Astrocyte of the cerebellum (primary cell): ENCODE data around the gene RNF19B.

Experiments
- DNase-seq: peaks from one replicate; pipeline ENCODE4 v3.0.0-alpha.2; 2011; ENCODE audit warnings: low read depth
- H3K4me3 ChIP-seq: 2 replicates; pipeline ENCODE4 v1.5.1; 2011; ENCODE audit warnings: mild to moderate bottlenecking, low read depth, low read length, moderate library complexity
- CTCF ChIP-seq: IDR thresholded peaks from 2 replicates; pipeline ENCODE4 v1.5.1; 2012; ENCODE audit warnings: low read length, low read depth, moderate library complexity, mild to moderate bottlenecking; ENCODE audit errors: missing control alignments
- in situ Hi-C: cut with HindIII; loops from 2 replicates; pipeline ENCODE4 v1.10.0; 2017; ENCODE audit warnings: low sequenced_read_pairs

Gene RNF19B

GRCh38 chr1:33008051-33008914 lies 43.7 kb upstream of the RNF19B start:
- DNase-seq, result no peak
- H3K4me3 ChIP-seq, result no peak overlapping the region
- no peak for TF ChIP-seq CTCF
- in situ Hi-C loops, result no loop called here

- peak; percentile 87 for DNase-seq
- no peak overlapping the region for H3K4me3 ChIP-seq
- in situ Hi-C loops, result no loop called here
Observed at GRCh38 chr1:33007190-33008050, 42.8 kb upstream of the RNF19B start.

GRCh38 chr1:33005838-33006421 lies 41.3 kb upstream of the RNF19B start:
- no peak for TF ChIP-seq CTCF
- no peak for DNase-seq
- no peak overlapping the region for H3K4me3 ChIP-seq
- in situ Hi-C loops, result no loop called here

More at GRCh38 chr1:33007190-33008050, 42.8 kb upstream of the RNF19B start:
- TF ChIP-seq CTCF, result peak; percentile 72

- no peak for TF ChIP-seq CTCF
- H3K4me3 ChIP-seq, result no peak overlapping the region
- DNase-seq, result no peak
- in situ Hi-C loops, result no loop called here
Observed at GRCh38 chr1:33005117-33005837, 40.7 kb upstream of the RNF19B start.

GRCh38 chr1:33004613-33005012 lies 40.0 kb upstream of the RNF19B start:
- in situ Hi-C loops, result no loop called here
- no peak for DNase-seq
- no peak for TF ChIP-seq CTCF
- no peak overlapping the region for H3K4me3 ChIP-seq

GRCh38 chr1:33003657-33004056 lies 39.0 kb upstream of the RNF19B start:
- no peak for TF ChIP-seq CTCF
- DNase-seq, result no peak
- no peak overlapping the region for H3K4me3 ChIP-seq
- in situ Hi-C loops, result no loop called here
